IMR-90 (cell line): ENCODE data around the gene GPRC5C. TPM values are rescaled to one million over a fixed set of nuclear protein-coding genes. Genes with fewer than 3 reads are reported as not detected.

ENCODE experiments used
- ATAC-seq: fragments of 200-7000 bp; cut with Tn5 transposase; 2 replicates; pipeline ENCODE4 v1.9.1; 2020; ENCODE audit warnings: low read depth, mild to moderate bottlenecking, moderate library complexity
- BruUV-seq: library from RNA; stranded (reverse); fragments of 400-500 nt; replicated peaks from 2 replicates; lab custom pipeline; 2021; lab: Mats Ljungman, UMichigan
- CTCF ChIA-PET: fragments of 300-600 bp; formaldehyde crosslinking; extraction: SDS; loops from one replicate; lab custom pipeline; 2021; ENCODE audit warnings: antibody characterized with exemption; lab: Yijun Ruan, JAX
- POLR2A ChIA-PET: fragments of 300-600 bp; sonication (Branson Sonifier 250); formaldehyde crosslinking; loops from one replicate; lab custom pipeline; 2022; ENCODE audit warnings: antibody characterized with exemption; ENCODE audit not compliant: unreplicated experiment; lab: Charles Lee
- DNase-seq: peaks from one replicate; pipeline ENCODE4 v3.0.0; 2013
- H2AFZ ChIP-seq: replicated peaks from 2 replicates; pipeline ENCODE3; 2013; ENCODE audit warnings: low read length, mild to moderate bottlenecking; ENCODE audit not compliant: poor library complexity
- H2AK5ac ChIP-seq: 2 replicates; pipeline ENCODE4 v1.6.1; 2013; ENCODE audit warnings: low read depth, low read length, inconsistent platforms
- H2AK9ac ChIP-seq: replicated peaks from 2 replicates; pipeline ENCODE3; 2013; ENCODE audit warnings: mild to moderate bottlenecking, low read depth, low read length, moderate library complexity; ENCODE audit not compliant: poor library complexity
- H2BK120ac ChIP-seq: 2 replicates; pipeline ENCODE4 v1.6.1; 2013; ENCODE audit warnings: low read depth, low read length, inconsistent platforms
- H2BK15ac ChIP-seq: 3 replicates; pipeline ENCODE4 v1.6.1; 2013; ENCODE audit warnings: low read depth, low read length, inconsistent platforms
- H2BK20ac ChIP-seq: 2 replicates; pipeline ENCODE4 v1.6.1; 2013; ENCODE audit warnings: low read depth, mild to moderate bottlenecking, inconsistent platforms, low read length, moderate library complexity
- H2BK5ac ChIP-seq: 2 replicates; pipeline ENCODE4 v1.6.1; 2013; ENCODE audit warnings: mild to moderate bottlenecking, low read depth, low read length, inconsistent platforms; ENCODE audit not compliant: poor library complexity, severe bottlenecking
- H3K14ac ChIP-seq: replicated peaks from 2 replicates; pipeline ENCODE4 v1.6.1; 2013; ENCODE audit warnings: low read depth, low read length, inconsistent platforms
- H3K18ac ChIP-seq: 2 replicates; pipeline ENCODE4 v1.6.1; 2013; ENCODE audit warnings: low read depth, low read length, control low read depth
- H3K23ac ChIP-seq: 2 replicates; pipeline ENCODE4 v1.6.1; 2013; ENCODE audit warnings: low read depth, low read length, inconsistent platforms
- H3K27ac ChIP-seq: 2 replicates; pipeline ENCODE4 v1.5.1; 2013; ENCODE audit warnings: mild to moderate bottlenecking, control low read depth, low read length; ENCODE audit not compliant: insufficient read depth
- H3K27me3 ChIP-seq: 2 replicates; pipeline ENCODE4 v1.6.1; 2013; ENCODE audit warnings: low read length; ENCODE audit not compliant: control insufficient read depth, insufficient read depth
- H3K36me3 ChIP-seq: 2 replicates; pipeline ENCODE4 v1.6.1; 2013; ENCODE audit warnings: low read length, mixed read lengths; ENCODE audit not compliant: control insufficient read depth, insufficient read depth
- H3K4ac ChIP-seq: 2 replicates; pipeline ENCODE4 v1.6.1; 2013; ENCODE audit warnings: low read depth, low read length, inconsistent platforms
- H3K4me1 ChIP-seq: 2 replicates; pipeline ENCODE4 v1.6.1; 2013; ENCODE audit warnings: low read length, mixed read lengths; ENCODE audit not compliant: control insufficient read depth, insufficient read depth
- H3K4me2 ChIP-seq: 2 replicates; pipeline ENCODE4 v1.6.1; 2013; ENCODE audit warnings: low read depth, mild to moderate bottlenecking, control low read depth, low read length, moderate library complexity
- H3K4me3 ChIP-seq: 2 replicates; pipeline ENCODE4 v1.5.1; 2013; ENCODE audit warnings: low read depth, mild to moderate bottlenecking, control low read depth, low read length, moderate library complexity; ENCODE audit not compliant: insufficient read depth
- H3K56ac ChIP-seq: 2 replicates; pipeline ENCODE4 v1.6.1; 2013; ENCODE audit warnings: low read length, inconsistent platforms; ENCODE audit not compliant: insufficient read depth; ENCODE audit errors: extremely low read depth
- H3K79me1 ChIP-seq, 2 experiments: 2 replicates each; pipeline ENCODE4 v1.6.1; 2013; ENCODE audit warnings: low read length in 2 of 2, inconsistent platforms in 1 of 2, low read depth in 1 of 2
- H3K9ac ChIP-seq: 2 replicates; pipeline ENCODE4 v1.6.1; 2013; ENCODE audit warnings: low read depth, low read length, control low read depth
- H3K9me1 ChIP-seq: 2 replicates; pipeline ENCODE4 v1.6.1; 2013; ENCODE audit warnings: low read length, inconsistent platforms; ENCODE audit not compliant: insufficient read depth
- H3K9me3 ChIP-seq: 2 replicates; pipeline ENCODE4 v1.6.1; 2013; ENCODE audit warnings: low read length; ENCODE audit not compliant: control insufficient read depth, insufficient read depth
- H4K20me1 ChIP-seq: 2 replicates; pipeline ENCODE4 v1.6.1; 2013; ENCODE audit warnings: low read length, inconsistent platforms; ENCODE audit not compliant: insufficient read depth
- H4K5ac ChIP-seq: 2 replicates; pipeline ENCODE4 v1.6.1; 2013; ENCODE audit warnings: mild to moderate bottlenecking, low read depth, low read length, control low read depth
- H4K8ac ChIP-seq, 2 experiments: 2 replicates each; pipeline ENCODE4 v1.6.1; 2013; ENCODE audit warnings: low read depth in 2 of 2, low read length in 2 of 2, control low read depth in 1 of 2, inconsistent platforms in 1 of 2
- H4K91ac ChIP-seq: 2 replicates; pipeline ENCODE4 v1.6.1; 2013; ENCODE audit warnings: low read depth, low read length, inconsistent platforms; ENCODE audit not compliant: insufficient read depth
- BHLHE40 ChIP-seq: fragments of 150-350 bp; IDR thresholded peaks from 2 replicates; pipeline ENCODE4 v1.6.1; 2016; ENCODE audit warnings: mild to moderate bottlenecking, low read depth, low read length
- CEBPB ChIP-seq: IDR thresholded peaks from 2 replicates; pipeline ENCODE4 v1.6.1; 2012; ENCODE audit warnings: low read depth, low read length, improper control_type of control experiment
- CHD1 ChIP-seq: IDR thresholded peaks from 2 replicates; pipeline ENCODE4 v1.6.1; 2012; ENCODE audit warnings: low read depth, low read length, improper control_type of control experiment
- FOS ChIP-seq: fragments of 150-350 bp; IDR thresholded peaks from 2 replicates; pipeline ENCODE4 v1.6.1; 2016; ENCODE audit warnings: low read depth, low read length
- MAFK ChIP-seq: IDR thresholded peaks from 2 replicates; pipeline ENCODE4 v1.6.1; 2012; ENCODE audit warnings: low read depth, low read length, improper control_type of control experiment
- MAZ ChIP-seq: IDR thresholded peaks from 2 replicates; pipeline ENCODE4 v1.6.1; 2012; ENCODE audit warnings: low read depth, mild to moderate bottlenecking, low read length, improper control_type of control experiment, moderate library complexity, borderline replicate concordance
- MXI1 ChIP-seq: IDR thresholded peaks from 2 replicates; pipeline ENCODE4 v1.6.1; 2012; ENCODE audit warnings: low read depth, mild to moderate bottlenecking, low read length, moderate library complexity, borderline replicate concordance
- RCOR1 ChIP-seq: IDR thresholded peaks from 2 replicates; pipeline ENCODE4 v1.6.1; 2012; ENCODE audit warnings: mild to moderate bottlenecking, low read length, improper control_type of control experiment; ENCODE audit not compliant: insufficient replicate concordance
- RFX5 ChIP-seq: IDR thresholded peaks from 2 replicates; pipeline ENCODE4 v1.8.0; 2012; ENCODE audit warnings: low read depth, mild to moderate bottlenecking, low read length, moderate library complexity
- SMC3 ChIP-seq: fragments of 150-350 bp; IDR thresholded peaks from 2 replicates; pipeline ENCODE4 v1.6.1; 2016; ENCODE audit warnings: low read depth, mild to moderate bottlenecking, antibody characterized with exemption, low read length, moderate library complexity
- WGBS, 2 experiments: methylation state at CpG; one replicate each; pipeline versions ENCODE4 v1.1.5 to v1.1.7; 2013; ENCODE audit warnings: missing lambda C conversion rate in 2 of 2; ENCODE audit not compliant: insufficient read length in 1 of 2; ENCODE audit errors: extremely low coverage in 2 of 2; 5-methylcytosine and 5-hydroxymethylcytosine counted together
- dilution Hi-C: fragments of 300-500 bp; cut with HindIII; formaldehyde crosslinking; loops from one replicate; pipeline ENCODE4 v1.14.3; 2018; ENCODE audit warnings: low sequenced_read_pairs; ENCODE audit not compliant: unreplicated experiment
- in situ Hi-C: fragments of 300-500 bp; cut with MboI; formaldehyde crosslinking; loops from 3 replicates; pipeline ENCODE4 v1.14.3; 2019; ENCODE audit warnings: low sequenced_read_pairs, inconsistent platforms, mixed read lengths
- intact Hi-C: fragments of 100-400 bp; cut with micrococcal nuclease; formaldehyde crosslinking; loops from 2 replicates; pipeline ENCODE4 v1.10.0; 2022
- polyA plus RNA-seq, 3 experiments: library from polyadenylated mRNA; depleted of rRNA; stranded (reverse); fragments of >200 nt; gene quantifications; 2 replicates each; pipeline ENCODE4 v1.2.3, GENCODE V29; 2012; ENCODE audit warnings: low replicate concordance in 1 of 3
- total RNA-seq: library from RNA; depleted of rRNA; stranded (reverse); fragments of >200 nt; gene quantifications from 2 replicates; pipeline ENCODE4 v1.2.3, GENCODE V29; 2012
- TF ChIP-seq, protein P1 (sequence below): fragments of 150-350 bp; IDR thresholded peaks from 2 replicates; pipeline ENCODE4 v1.6.1; 2017; ENCODE audit warnings: mild to moderate bottlenecking, antibody characterized with exemption, low read length, low read depth
- TF ChIP-seq, protein P2 (sequence below): conservative IDR thresholded peaks from 2 replicates; pipeline ENCODE4 v1.5.1; 2012; ENCODE audit warnings: mild to moderate bottlenecking, low read depth, low read length, improper control_type of control experiment
- TF ChIP-seq, protein P3 (sequence below): fragments of 150-350 bp; IDR thresholded peaks from 2 replicates; pipeline ENCODE4 v1.6.1; 2016; ENCODE audit warnings: low read depth, mild to moderate bottlenecking, low read length, moderate library complexity, borderline replicate concordance

GPRC5C gene
- total and polyA plus RNA-seq, 2 of the 4 experiments (the other 2 are of a cell fraction), result not detected

DNA sequence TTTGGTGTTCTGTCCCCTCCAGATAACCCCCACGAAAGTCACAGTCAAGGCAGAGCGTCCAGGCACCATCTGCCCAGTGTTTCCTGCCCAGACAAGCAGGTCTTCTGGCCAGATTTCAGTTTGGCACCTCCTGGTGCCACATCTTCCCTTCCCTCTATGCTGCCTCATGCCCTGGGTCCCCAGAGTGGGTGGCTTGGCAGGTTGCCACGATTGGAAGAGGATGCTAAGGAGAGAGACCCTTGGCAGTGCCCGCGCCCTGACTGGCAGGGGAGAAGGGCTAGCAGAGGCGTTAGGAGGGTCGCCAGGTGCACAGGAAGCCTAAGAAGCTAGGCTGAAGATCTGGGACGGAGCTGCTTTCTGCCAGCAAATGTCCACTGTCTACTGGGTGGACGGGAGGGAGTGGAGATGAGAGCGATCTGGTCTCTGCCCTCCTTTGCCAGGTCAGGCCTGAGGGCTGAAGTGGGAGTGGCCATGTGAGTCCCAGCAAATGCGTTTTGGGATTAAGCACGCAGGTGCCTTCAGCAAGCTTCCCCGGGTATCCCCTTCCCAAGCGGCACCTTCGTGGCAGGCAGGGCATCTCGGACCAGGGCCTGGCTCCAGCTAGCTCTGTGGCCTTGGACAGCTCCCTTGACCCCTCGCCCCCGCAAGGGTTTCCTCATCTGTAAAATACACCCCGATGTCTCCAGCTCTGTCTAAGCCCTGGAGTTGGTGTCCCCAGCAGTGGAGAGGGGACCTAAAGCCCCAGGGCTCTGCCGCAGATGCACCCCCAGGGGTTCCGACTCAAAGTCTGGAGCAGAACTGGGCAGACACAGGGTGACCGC is 21.2 kb downstream of the GPRC5C start:
- Histone ChIP-seq H4K20me1 (no peaks in the 10 kb centered on the region), H2AK5ac (no peak overlapping the region), H3K56ac (no peak overlapping the region), H2BK5ac (no peak overlapping the region), H2BK15ac (no peak overlapping the region), H2BK20ac (no peak overlapping the region), H3K27me3 (no peaks in the 10 kb centered on the region; the same call in 1 of the 2 replicates), H3K27ac (no peak overlapping the region), H2AK9ac (no peak overlapping the region), H3K14ac (no peak overlapping the region), H3K9ac (no peak overlapping the region), H3K9me3 (no peaks in the 10 kb centered on the region), H4K8ac (no peak overlapping the region), H2BK120ac (no peak overlapping the region), H3K36me3 (no peaks in the 10 kb centered on the region), H3K4me2 (no peak overlapping the region), H4K91ac (no peak overlapping the region), H2AFZ (no peak overlapping the region), H3K79me1 (no peaks in the 10 kb centered on the region), H3K4me3 (no peak overlapping the region), H3K18ac (no peak overlapping the region), H3K9me1 (no peaks in the 10 kb centered on the region), H4K5ac (no peak overlapping the region), H3K23ac (no peak overlapping the region), H3K4ac (no peak overlapping the region), H3K4me1 (no peaks in the 10 kb centered on the region)
- in situ Hi-C loops, result no loop called here
- no TSS peak for BruUV-seq
- POLR2A ChIA-PET, result no interaction called here
- no peak for ATAC-seq
- dilution Hi-C loops, result no loop called here
- CTCF ChIA-PET, result no interaction called here
- intact Hi-C loops, result no loop called here
- DNase-seq, result no peak
- 40% methylated on average over 11 of the region's 22 CpGs; no CpG with 5 or more reads in 1 of the 2 experiments for WGBS, 2 experiments
- TF ChIP-seq RCOR1 (no peak), CEBPB (no peak), RFX5 (no peak), CHD1 (no peak), MAZ (no peak), SMC3 (no peak), BHLHE40 (no peak), FOS (no peak), MXI1 (no peak), MAFK (no peak)
- TF ChIP-seq, protein P1, sequence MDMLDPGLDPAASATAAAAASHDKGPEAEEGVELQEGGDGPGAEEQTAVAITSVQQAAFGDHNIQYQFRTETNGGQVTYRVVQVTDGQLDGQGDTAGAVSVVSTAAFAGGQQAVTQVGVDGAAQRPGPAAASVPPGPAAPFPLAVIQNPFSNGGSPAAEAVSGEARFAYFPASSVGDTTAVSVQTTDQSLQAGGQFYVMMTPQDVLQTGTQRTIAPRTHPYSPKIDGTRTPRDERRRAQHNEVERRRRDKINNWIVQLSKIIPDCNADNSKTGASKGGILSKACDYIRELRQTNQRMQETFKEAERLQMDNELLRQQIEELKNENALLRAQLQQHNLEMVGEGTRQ, result no peak
- TF ChIP-seq, protein P2, sequence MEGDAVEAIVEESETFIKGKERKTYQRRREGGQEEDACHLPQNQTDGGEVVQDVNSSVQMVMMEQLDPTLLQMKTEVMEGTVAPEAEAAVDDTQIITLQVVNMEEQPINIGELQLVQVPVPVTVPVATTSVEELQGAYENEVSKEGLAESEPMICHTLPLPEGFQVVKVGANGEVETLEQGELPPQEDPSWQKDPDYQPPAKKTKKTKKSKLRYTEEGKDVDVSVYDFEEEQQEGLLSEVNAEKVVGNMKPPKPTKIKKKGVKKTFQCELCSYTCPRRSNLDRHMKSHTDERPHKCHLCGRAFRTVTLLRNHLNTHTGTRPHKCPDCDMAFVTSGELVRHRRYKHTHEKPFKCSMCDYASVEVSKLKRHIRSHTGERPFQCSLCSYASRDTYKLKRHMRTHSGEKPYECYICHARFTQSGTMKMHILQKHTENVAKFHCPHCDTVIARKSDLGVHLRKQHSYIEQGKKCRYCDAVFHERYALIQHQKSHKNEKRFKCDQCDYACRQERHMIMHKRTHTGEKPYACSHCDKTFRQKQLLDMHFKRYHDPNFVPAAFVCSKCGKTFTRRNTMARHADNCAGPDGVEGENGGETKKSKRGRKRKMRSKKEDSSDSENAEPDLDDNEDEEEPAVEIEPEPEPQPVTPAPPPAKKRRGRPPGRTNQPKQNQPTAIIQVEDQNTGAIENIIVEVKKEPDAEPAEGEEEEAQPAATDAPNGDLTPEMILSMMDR, result no peak
- TF ChIP-seq, protein P3, sequence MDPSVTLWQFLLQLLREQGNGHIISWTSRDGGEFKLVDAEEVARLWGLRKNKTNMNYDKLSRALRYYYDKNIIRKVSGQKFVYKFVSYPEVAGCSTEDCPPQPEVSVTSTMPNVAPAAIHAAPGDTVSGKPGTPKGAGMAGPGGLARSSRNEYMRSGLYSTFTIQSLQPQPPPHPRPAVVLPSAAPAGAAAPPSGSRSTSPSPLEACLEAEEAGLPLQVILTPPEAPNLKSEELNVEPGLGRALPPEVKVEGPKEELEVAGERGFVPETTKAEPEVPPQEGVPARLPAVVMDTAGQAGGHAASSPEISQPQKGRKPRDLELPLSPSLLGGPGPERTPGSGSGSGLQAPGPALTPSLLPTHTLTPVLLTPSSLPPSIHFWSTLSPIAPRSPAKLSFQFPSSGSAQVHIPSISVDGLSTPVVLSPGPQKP, result no peak
